HK-2 (cell line): ENCODE measurements around the gene TNFRSF21.
"Not testable (repeated sequence)": the region's sequence is repeated elsewhere in the genome, so short reads cannot be mapped to it uniquely, and the experiment has no call there.

ENCODE experiments used
- DNase-seq: peaks from one replicate; pipeline ENCODE4 v3.0.0-alpha.2; 2018; ENCODE audit not compliant: unreplicated experiment

Gene TNFRSF21, protein sequence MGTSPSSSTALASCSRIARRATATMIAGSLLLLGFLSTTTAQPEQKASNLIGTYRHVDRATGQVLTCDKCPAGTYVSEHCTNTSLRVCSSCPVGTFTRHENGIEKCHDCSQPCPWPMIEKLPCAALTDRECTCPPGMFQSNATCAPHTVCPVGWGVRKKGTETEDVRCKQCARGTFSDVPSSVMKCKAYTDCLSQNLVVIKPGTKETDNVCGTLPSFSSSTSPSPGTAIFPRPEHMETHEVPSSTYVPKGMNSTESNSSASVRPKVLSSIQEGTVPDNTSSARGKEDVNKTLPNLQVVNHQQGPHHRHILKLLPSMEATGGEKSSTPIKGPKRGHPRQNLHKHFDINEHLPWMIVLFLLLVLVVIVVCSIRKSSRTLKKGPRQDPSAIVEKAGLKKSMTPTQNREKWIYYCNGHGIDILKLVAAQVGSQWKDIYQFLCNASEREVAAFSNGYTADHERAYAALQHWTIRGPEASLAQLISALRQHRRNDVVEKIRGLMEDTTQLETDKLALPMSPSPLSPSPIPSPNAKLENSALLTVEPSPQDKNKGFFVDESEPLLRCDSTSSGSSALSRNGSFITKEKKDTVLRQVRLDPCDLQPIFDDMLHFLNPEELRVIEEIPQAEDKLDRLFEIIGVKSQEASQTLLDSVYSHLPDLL

DNA sequence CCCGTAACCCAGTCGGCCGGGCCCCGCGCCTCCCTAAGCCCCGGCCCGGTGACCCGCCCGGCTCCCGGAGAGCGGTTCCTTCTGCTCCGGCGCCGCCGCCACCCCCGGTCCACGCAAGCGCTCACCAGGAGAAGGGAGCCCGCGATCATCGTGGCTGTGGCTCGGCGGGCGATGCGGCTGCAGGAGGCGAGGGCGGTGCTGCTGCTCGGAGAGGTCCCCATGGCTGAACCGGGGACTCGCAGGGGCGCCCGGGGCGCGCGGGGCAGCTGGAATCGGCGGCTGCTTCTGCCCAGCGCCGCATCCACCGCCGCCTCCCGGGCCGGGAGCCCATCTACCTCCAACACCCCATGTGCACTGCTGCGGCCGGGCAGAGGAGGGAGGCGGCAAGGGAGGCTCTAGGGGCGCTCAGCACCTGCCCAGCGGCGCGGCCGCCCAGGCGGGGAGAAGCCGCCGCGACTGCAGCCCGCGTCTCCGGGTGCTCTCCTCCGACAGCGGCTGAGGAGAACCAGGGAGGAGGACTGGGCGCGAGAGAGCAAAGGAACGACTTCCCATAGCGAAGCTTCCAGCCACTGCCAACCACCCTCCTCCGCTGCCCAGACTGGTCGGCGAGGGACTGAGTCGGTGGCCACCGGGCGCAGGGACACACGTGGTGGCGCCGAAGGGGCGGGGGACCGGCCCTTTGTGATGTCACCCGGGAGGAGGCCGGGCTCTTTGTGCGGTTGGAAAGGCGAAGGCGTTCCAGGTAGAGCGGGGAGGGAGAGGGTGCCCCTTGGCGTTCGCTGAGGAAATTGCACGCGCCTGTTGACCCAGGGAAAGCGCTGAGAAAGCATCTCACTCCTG is at the start of gene TNFRSF21:
Gene TNFRSF21 (minus strand): TSS at position 615 of the 840 bp plus-strand sequence. CDS start 394 bp downstream, at position 221.
- DNase-seq = peak; percentile 94

DNA sequence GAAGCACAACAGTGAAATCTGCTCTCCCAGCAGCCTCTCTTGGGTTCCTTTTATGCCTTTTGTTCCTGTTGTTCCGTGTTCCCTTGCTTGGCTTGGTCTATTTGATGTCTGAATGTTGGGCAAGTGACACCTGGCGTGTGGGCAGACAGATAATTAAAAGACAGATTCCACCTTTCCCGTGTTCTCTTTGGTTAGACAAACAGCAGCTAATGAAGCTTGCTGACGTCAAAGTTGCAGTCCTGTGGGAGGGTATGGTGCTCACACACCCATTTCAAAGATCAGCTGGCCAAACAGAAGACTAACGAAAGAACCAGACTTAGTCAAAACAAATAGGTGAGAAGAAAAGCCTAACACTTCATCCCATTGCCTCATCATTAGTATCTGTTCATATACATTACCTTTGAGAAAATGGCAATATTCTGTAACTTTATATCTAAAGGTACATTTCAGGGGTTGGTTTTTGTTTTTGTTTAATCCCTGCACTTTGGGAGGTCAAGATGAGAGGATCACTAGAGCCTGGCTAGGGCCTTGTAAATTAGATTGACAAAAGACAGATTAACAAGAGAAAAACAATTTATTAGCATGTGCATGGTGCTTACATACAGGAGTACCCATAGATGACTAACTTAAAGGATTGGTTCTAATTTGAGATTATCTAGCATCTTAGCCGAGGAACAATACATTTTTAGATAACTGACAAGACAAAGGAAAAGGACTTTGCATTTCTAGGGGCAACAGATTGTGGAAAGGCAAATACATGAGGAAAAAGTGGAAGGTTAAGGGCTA is 48.9 kb upstream of the TNFRSF21 start:
- DNase-seq = no peak

DNA sequence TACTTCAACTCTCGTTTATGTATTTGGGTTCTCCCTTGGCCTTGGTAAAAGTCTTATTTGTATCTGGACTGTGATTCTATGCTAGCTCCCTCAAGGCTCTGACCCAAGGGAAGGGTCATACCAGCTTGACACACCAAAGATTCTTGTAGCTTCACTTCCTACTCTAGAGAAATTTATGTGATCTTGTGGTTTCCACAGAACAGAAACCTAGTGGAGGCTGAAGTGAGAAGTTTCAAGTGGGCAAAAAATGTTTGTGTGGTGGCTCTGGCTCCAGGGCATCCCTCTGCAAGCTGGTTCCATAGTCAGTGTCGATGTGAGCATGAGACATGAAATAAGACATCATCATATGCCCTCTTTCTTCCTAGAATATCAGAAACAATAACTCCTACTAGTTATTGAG is 48.1 kb upstream of the TNFRSF21 start:
- no peak for DNase-seq

DNA sequence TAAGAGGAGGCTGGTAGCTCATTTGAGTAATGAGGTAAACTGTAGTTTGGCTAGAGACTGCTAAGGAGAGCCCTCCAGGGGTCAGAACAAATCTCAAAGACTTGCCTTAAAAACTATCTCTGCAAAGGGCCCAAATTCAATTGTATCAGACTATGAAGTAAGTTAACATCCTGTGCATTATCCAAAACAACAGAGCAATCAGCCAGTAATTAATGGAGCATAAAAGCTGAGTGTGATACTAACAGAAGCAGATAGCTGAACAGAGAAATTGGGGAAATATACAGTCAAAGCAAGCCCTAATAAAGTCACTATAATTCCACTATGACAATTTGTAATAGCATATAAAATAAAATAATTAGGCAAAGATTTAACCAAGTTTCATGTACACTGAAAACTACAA is 45.8 kb upstream of the TNFRSF21 start:
- no peak for DNase-seq

DNA sequence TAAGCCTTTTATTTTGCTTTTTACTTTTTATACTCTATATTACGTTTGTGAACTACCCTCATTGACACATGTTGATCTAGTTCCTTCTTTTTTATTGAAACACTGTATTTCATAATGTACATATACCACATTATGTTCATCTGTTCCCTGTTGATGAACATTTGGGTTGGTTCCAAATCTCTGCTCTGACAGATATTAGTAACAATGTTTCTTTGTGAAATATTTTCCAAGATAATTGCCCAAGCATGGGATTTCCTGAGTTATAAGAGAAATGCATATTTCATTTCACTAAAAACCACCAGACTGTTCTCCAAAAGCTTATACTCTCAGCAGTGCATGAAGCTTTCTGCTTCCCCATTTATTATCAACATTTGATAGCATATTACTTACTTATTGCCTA is 44.2 kb upstream of the TNFRSF21 start:
- DNase-seq = no peak

DNA sequence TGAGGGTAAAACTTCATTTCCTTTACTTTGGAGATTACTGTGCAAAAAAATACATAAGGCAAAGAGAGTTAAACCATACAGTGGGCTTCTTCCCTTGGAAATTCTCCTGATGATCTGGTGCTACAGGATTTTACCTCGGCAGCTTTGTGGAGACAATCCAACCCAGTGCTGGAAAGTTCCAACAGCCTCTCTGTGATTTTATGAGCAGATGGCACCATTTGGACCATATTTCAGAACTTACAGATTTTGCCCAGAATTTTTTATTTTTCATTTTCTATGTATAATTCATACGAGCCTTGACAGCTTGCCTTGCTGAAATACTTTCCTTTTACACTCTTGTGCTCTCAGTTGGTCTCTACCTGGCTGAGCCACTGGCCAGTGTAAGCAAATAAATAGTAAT is 43.3 kb upstream of the TNFRSF21 start:
- DNase-seq = no peak

DNA sequence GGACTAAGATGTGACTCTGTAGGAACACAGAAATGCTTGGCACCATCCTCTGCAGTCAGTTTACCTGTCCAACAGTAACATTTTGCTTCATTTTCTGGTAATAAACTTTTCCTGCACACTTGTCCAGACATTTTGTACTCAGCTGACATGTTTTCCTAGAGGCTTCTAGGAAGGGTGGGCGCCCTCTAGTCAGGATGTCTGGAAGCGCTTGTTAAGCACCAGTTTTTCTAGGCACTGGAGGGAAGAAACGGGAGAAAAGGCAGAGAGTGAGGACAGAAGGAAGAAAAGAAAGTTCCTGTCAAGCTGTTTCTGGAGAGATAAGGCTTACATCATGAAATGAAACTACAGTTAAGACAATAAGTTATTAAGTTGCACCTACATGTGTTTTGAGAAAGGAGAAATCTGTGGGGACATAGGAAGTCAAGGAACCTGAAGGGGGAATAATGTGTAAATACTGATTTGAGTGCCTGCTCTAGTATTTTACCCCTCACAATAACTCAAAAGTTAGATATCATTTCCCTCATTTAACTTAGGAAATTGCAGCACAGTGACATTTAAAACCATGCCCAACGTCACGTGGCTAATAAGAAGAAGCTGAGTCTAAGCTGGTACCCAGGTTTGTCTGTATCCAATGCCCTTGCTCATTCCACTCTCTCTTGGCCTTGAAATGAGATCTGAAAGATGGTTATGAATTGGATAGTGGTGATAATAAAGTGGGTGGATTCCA is 42.7 kb upstream of the TNFRSF21 start:
- peak; percentile 2 for DNase-seq

DNA sequence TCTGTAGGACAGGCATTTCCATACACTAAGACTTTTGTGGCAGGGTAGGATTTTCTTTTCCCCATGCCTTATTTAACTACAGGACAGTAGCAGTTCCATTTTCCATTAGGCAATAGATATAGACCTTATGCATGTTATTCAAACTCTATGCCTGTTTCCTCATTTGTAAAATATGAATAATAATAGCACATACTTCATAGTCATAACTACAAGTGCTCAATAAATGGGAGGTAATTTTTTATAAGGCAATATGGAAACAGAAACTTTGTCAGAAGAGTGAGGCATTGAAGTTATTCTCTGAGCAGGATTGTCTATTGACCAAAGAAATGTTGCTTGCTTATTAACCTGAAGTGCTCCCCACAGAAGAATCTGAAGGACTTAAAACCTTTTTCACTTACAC is 41.9 kb upstream of the TNFRSF21 start:
- no peak for DNase-seq

DNA sequence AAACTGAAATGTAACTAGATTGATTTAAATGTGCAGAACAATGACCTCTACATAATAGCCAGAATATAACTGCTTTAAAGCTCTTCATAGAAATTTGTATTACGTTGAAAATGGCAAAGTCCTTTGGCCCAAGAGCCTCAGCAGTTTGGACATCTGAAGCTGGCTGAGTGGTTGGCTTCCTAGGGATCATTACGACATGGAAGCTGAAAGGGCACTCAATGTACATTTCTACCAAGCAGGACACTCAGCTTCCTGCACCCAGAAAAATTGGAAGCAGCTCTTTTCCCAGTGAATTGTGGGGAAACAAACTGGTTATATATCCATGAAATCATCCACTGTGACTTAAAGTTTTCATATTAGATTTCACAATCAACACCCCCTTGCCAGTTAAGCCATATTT is 40.2 kb upstream of the TNFRSF21 start:
- DNase-seq = no peak

DNA sequence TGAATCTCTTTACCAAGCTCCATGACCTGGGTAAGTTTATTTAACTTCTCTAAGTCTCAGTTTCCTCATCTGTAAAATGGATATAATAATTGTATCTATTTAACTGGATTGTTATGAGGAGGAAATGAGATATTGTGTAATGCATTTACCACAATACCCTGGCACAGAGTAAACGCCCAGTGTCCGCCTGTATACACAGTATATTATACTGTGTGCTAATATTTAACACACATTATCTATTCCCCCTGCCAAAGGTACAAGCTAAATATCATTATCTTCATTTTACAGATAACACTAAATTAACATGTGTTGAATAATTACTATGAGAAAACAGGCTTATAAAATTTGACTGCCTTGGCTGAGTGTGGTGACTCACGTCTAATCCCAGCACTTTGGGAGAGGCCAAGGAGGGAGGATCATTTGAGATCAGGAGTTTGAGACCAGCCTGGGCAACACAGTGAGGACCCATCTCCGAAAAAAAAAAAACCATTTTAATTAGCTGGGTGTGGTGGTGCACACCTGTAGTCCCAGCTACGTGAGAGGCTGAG is 38.7 kb upstream of the TNFRSF21 start:
- DNase-seq = no peak

DNA sequence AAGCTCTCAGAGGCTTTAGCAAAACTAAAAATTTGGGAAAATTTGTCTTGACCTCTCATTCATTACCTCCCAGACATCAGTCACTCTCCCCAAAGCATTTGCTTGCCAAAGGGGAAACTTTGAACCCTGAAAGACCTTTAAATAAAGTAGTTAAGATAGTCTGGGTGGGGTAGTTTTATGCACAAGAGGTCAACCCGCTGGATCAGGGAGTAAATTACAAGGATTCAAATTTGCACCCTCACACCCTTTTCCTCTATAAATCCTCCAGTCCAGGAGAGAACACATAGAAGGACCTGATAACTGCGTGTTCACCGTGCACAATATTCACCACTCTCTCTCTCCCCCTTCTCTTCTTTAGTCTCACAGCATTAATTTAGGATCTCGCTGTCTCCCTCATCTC is 36.1 kb upstream of the TNFRSF21 start:
- no peak for DNase-seq

DNA sequence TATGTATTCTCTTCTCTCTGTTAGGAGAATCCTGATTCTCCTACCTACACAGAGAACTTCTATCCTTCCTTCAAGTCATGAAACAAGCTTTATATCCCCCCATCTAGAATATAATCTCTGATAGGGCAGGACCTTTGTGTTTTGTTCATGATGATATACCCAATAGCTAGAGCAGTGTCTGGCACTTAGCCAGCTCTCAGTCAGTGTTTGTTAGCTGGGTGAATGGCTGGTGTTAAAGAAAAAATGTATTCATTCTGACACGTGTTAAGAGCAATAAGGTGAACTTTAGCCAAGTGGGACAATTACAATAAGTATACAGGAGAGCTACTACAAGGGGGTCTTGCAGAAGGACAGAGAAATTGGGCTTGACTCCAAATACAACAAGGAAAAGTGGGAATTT is 34.3 kb upstream of the TNFRSF21 start:
- DNase-seq = no peak

DNA sequence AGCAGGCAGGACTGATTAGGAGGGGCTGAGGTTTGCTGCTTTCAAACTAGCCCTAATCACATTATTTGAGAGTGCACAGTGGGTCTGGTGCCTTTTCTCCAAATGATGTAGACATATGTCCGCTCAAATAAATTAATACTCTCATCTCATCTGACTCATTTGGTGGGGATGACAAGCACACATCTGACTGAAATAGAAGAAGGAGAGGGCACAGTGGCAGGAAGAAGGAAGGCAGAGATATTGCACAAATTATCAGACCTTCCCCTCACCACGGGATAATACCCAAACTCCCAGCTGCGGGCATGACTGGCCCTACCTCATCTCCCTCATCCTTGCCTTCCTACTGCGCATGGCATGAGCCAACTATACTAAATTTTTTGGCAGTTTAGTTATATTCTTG is 33.9 kb upstream of the TNFRSF21 start:
- no peak for DNase-seq

DNA sequence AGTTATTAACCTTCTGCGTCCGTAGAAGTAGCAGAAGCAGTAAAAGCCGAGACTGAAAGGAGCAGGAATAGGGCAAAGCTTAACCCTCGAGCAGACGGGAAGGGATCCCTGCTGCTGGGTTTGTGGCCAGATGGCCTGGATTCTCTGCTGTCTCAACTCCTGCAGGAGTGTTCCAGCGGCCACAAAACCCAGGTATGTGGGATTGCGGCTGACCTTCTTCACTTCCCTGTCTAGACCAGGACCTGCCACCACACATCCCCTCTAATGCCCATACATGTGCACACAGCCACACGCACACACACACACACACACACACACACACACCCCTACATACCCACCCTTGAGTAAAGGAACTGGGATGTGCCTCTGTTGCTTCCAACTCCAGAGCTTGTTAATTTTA is 33.1 kb upstream of the TNFRSF21 start:
- DNase-seq = no peak

DNA sequence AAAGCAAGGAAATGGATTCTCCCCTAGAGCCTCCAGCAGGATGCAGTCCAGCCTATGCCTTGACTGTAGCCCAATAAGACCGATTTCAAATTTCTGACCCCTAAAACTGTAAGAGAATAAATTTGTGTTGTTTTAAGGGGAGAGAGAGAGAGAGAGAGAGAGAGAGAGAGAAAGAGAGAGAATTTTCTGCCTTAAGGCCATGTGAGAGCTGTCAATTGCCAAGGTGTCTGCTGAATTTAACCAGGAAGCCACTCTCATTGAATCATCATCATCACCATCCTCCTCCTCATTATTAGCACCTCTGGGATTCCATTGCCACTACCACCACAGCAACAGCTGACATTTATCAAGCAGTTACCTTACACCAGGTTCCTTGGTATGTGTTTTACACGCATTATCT is 27.8 kb upstream of the TNFRSF21 start:
- no peak for DNase-seq

DNA sequence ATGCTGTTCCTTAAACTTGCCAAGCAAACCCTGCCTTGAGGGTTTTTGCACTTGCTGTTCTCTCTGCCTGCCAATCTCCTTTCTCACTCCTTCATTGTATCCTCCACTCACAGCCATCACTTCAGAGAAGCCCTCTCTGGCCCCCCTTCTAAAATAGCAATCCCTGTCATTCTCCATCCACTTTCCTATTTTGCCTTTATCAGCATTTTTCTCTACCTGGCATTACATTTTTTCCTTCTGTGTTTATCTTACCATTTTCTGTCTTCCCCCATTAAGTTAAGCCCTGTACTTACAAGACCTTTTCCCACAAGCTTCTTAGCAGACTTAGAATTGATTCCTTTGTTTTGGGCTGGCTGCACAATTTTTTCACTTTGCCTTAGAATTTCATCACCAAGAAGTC is 26.6 kb upstream of the TNFRSF21 start:
- DNase-seq = no peak

DNA sequence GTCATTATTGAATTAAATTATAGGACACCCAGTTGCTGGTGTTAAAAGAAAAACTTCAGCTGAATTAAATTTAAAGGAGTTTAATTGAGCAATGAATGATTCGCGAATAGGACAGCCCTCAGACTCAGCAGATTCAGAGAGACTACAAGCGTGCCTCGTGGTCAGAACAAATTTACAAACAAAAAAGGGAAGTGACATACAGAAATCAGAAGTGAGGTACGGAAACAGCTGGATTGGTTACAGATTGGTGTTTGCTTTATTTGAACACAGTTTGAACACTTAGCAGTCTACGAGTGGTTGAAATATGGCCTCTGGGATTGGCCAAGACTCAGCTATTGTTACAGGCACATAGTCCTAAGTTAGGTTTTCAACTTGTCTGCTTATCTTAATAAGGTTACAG is 25.8 kb upstream of the TNFRSF21 start:
- DNase-seq = no peak

DNA sequence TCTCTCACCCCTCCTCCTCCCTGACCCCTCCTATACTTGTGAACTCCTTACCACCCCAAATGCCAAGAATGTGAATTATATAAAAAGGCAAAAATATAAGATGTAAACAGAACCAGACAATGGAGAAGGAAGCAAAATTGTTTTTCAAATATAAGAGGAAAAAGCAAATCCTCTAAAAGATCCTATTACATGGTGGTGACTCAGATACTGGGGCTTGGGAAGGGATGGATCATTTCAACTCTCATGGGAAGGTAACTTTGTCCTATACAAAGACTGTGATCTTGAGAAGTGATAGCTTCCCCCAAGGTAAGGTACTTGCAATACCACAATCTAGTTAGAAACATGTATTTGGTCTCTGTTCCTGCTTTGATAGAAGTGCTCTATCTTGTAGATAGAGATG is 24.6 kb upstream of the TNFRSF21 start:
- DNase-seq = no peak

DNA sequence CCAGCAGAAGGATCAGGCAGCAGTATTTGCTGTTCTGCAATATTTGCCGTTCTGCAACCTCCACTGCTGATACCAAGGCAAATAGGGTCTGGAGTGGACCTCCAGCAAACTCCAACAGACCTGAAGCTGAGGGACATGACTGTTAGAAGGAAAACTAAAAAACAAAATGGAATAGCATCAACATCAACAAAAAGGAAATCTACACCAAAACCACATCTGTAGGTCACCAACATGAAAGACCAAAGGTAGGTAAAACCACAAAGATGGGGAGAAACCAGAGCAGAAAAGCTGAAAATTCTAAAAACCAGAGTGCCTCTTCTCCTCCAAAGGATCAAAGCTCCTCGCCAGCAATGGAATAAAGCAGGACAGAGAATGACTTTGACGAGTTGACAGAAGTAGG is 18.9 kb upstream of the TNFRSF21 start:
- DNase-seq = not testable (repeated sequence)

DNA sequence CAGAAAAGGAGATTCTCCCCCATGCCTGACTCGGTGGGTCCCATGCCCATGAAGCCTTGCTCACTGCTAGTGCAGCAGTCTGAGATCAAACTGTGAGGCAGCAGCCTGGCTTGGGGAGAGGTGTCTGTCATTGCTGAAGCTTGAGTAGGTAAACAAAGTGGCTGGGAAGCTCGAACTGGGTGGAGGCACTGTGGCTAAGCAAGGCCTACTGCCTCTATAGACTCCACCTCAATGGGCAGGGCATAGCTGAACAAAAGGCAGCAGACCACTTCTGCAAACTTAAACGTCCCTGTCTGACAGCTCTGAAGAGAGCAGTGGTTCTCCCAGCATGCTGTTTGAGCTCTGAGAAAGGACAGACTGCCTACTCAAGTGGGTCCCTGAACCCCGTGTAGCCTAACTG is 18.4 kb upstream of the TNFRSF21 start:
- not testable (repeated sequence) for DNase-seq

DNA sequence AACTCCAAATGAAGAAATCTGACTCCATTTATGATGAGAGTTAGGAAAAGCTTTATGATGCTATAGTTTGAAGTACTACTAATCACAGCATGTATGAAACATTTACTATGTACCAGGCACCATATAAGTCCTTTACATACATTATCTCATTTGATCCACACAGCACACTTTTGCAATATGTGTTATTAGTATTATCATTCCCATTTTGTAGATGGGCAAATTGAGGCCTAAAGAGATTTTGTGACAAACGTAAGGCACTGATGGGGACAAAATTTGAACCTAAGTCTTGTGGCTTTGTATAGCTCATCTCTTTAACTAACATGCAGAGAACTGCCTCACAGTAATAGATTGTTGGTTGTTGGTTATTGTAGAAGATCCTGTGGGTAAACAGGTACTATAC is 14.2 kb upstream of the TNFRSF21 start:
- no peak for DNase-seq
